DMS153 treated with DMSO at 0.1 percent for 48 hours (cell line): ENCODE results near the gene KLHL25.

Experiments used
- DNase-seq: peaks from one replicate; lab custom pipeline; 2025; ENCODE audit not compliant: unreplicated experiment; lab: John Stamatoyannopoulos, UW

Gene KLHL25

GRCh38 chr15:85749261-85750151 is 45.2 kb downstream of the KLHL25 start:
- DNase-seq: no peak

DNA sequence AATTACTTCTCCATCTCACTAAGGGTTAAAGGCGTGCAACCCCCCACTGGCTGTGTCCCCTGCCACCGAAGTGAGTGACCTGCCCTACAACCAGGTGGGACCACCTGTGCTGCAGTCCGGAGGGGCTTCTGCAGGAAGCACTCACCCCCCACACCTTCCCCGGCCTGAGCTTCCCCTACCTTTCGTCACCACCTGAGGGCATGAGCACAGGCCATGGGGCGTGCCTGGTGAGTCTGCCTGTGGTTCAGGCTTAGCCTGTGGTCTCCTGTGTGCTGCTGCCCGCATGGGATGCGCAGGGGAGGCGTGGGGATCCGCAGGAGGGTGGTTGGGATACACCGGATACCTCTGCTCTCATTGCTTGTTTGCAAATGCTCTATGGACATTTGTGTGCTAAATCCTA is 46.0 kb downstream of the KLHL25 start:
- no peak for DNase-seq

GRCh38 chr15:85748176-85748575 is 46.5 kb downstream of the KLHL25 start:
- no peak for DNase-seq

- DNase-seq: no peak
Observed at GRCh38 chr15:85746641-85747040, 48.1 kb downstream of the KLHL25 start.

DNA sequence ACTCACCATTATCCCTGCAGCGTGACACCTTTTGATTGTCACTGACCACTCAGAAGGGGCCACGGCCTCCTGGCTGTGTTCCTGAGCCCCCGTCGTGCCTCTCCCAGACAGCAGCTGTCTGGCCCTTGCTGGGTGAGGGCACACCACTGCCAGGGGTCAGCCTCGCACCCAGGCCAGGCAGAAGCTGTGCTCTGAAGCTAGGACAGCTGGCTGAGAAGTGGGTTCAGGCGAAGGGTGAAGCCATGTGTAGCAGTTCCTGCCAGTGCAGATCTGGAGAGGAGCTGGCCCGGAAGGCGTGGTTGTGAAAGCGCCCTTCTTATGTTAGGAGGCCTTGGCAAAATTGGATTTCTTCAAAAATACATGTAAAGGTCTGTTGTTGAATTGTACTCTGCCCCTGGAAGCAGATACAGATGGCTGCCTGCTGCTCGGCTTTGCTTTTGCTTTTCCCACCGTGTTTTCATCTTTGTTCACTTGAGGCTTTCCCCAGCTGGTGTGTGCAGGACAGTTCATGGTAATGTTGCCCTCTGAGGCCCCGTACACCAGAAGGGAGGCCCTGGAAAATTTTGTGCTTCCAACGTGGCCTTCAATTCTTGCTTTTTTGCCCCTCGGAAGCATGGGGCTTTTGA is 49.1 kb downstream of the KLHL25 start:
- DNase-seq: no peak

DNA sequence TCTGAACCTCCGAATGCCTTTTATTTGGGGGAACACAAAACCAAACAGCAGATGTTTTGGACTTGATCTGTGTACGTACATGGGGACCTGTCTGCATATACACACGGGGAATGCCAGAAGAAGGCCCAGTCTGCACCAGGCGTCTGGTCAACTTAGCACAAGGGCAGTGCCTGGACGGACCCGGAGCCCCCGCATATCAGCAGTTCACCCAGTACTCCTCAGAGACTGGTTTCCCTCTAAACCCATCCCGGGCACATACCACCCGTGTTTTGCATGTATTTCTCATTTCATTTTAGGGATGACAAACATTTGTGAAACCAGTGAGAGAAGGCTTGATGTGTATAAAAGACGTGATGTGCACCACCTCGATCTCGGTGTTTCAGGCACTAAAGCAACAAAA is 49.7 kb downstream of the KLHL25 start:
- no peak for DNase-seq

- DNase-seq: no peak
Observed at GRCh38 chr15:85744579-85744978, 50.1 kb downstream of the KLHL25 start.

- peak; percentile 58 for DNase-seq
Observed at GRCh38 chr15:85743392-85744055, 51.2 kb downstream of the KLHL25 start.

- DNase-seq: no peak
Observed at GRCh38 chr15:85742186-85742821, 52.4 kb downstream of the KLHL25 start.

DNA sequence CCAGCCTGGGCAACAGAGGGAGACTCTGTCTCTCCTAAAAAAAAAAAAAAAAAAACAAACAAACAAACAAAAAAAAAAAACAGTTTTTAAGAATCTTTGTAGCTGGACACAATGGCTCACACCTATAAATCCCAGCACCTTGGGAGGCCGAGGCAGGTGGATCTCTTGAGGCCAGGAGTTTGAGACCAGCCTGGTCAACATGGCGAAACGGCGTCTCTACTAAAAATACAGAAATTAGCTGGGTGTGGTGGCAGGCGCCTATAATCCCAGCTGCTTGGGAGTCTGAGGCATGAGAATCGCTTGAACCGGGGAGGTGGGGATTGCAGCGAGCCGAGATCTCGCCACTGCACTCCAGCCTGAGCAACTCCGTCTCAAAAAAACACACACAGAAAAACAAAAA is 53.1 kb downstream of the KLHL25 start:
- no peak for DNase-seq

- DNase-seq: no peak
Observed at GRCh38 chr15:85741021-85741421, 53.7 kb downstream of the KLHL25 start.

DNA sequence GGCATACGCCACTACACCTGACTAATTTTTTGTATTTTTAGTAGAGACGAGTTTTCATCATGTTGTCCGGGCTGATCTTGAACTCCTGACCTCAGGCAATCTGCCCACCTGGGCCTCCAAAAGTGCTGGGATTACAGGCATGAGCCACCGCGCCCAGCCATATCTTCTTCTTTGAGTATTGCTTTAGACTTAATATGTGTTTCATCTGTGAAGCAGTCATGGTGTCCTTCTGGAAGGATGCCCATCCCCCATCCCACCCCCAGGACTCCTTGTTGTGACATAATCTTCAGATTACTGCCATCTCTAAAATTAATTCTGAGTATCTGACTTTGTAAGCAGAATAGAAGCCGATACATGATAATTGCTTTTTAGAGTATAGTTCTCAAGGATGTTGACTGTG is 57.7 kb downstream of the KLHL25 start:
- no peak for DNase-seq

DNA sequence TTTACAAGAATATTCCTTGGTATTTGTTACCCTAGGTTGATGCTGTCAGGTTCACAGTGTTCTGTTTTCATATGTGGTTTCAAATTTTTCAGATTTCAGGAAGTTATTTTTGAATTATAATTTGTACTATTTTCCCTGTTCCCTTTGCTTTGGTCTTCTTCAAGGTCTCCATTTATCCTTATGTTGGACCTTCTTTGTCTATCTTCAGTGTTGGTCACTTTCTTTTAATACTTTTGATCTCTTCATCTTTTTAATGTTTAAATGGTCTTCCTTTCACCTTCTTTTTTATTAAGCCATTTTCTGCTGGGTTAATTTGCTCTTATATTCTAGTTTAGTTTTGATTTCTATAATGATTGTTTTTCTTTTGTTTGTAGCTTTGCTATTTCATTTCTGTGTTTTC is 61.3 kb downstream of the KLHL25 start:
- no peak for DNase-seq

DNA sequence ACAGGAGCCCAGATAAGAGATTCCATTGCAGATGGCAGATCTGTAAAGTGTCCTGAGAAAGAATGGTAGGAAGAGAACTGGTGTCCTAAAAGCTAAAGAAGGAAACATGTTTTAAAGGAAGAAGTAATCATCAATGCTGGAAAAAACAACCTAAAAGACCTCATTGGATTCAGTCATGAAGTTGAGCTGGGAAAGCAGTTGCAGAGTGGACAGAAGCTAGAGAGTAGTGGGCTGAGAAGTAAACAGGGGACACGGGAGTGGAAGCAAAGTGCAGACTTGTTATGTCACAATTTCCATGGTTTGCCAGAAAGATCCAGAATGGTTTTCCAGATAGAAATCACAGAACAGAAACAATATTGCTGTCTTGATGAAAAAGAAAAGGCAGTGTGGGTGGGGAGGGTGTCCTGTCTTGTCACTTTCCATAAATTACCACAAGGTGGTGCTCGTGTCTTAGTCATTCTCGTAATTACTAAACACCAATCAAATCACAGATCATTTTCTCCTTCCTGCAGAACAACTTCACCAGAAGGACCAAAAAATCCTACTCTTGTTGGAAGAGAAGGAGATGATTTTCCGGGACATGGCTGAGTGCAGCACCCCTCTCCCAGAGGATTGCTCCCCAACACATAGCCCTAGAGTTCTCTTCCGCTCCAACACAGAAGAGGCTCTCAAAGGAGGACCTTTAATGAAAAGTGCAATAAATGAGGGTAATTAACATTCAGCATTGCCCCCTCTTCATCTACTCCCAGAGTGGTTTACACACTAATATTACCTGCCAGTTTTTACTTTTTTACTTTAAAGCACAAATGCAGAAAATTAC is 64.5 kb downstream of the KLHL25 start:
- DNase-seq: peak; percentile 18

- no peak for DNase-seq
Observed at GRCh38 chr15:85727068-85727467, 67.7 kb downstream of the KLHL25 start.

DNA sequence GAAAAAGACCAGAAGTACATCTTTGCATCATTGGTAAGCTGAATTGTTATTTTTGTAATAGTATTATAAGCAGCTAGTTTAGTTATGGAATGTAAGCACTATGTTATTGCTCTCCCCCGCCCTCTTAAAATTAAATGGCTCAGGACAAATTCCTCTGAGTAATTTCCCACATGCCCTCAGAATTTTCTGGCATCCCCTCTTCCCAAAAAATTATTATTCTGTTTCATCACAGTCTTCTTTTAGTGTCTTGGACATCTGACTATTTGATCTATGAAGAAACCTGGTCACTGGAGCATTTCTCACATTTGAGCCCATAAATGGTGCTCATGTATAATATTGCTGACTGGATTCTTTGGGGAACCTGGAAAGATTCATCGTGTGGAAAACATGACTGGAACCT is 68.3 kb downstream of the KLHL25 start:
- DNase-seq: no peak

- DNase-seq: no peak
Observed at GRCh38 chr15:85725564-85725963, 69.2 kb downstream of the KLHL25 start.

DNA sequence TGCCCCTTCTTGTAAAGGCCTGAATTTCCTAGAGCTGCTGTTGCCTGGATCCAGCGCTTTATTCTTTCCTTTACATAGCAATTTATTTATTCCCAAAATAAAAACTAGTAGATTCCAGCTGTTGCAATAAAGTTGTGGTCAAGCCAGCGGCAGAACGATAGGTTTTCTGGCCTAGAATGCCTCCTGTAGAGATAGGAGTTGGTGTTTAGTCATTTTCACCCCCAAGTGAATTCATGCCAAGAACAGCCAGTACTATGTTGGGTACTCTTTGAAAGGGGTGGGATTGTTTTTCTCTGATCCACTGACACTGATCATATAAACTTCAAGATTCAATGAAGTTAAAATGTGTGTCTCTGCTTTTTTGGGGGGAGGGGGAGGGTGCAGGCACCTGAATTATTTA is 69.7 kb downstream of the KLHL25 start:
- no peak for DNase-seq

DNA sequence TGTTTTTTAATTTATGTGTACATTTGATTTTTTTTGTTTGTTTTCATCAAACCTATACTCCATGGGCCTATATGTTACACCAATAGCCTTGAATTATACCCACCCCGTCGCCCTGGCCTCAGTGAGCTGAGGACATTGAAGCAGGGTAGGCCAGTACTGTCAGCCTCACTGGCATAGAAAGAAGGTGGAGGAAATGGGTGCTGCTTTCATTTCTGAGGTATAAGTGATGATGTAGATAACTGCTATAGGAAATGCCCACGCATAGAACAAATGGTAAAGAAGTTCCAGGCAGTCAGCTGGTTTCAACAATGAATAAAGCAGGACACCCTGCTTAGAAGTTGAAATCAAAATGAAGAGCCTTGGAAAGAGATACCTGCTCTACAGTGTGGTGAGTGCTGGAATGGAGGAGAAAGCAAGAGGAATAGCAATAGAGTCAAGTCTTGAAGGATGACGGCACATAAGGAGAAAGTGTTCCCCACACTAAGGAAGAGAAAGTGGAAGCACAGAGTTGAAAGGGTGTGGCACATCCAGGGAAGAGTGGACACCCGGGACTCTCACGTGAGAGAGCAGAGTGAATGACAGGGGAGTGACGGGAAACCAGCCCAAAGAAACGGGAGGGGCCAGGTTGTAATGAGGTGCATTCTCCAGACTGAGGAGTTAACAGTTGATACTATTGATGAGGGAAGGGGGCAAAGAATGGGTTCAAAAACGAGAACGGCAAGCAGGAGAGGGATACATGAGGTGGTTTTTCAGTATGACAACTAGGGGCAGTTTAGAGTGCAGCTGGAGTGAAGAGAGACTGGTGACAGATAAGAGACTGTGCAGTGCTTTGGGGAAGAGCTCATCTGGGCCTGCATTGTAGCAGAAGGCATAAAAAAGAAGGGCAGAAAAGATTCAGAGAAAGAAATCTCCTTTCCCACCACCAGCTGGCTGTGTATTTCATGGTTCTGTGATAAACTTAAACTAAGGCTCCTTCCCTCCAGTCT is 70.5 kb downstream of the KLHL25 start:
- DNase-seq: no peak
